HepG2 (cell line): ENCODE data around the gene AKT3.

Experiments
- TCF7 ChIP-seq: sonication (generic); IDR thresholded peaks from 2 replicates; pipeline ENCODE4 v1.6.1; 2016; ENCODE audit warnings: antibody characterized with exemption, low read depth
- ZHX2 ChIP-seq, 2 experiments: sonication (generic) in 1 of 2; formaldehyde crosslinking in 1 of 2; IDR thresholded peaks; 2 replicates each; pipeline versions ENCODE4 v1.6.1 to v1.9.0; 2014 to 2022; ENCODE audit warnings: antibody characterized with exemption in 1 of 2, borderline replicate concordance in 1 of 2, inconsistent platforms in 1 of 2, low read depth in 1 of 2, missing genetic modification reagents in 1 of 2

- TF ChIP-seq TCF7 (no peak), ZHX2 (IDR thresholded peaks at IDR 0.05; ENCODE audit: low read depth) (no peak), ZHX2 (CRISPR knock-in tag; IDR thresholded peaks at IDR 0.05; ENCODE audit: borderline replicate concordance) (no peak)
Measured at GRCh38 chr1:243474906-243475305, 375.1 kb downstream of the AKT3 start.
